Measurements from ENCODE around the gene UBL4B.

Gene UBL4B

DNA sequence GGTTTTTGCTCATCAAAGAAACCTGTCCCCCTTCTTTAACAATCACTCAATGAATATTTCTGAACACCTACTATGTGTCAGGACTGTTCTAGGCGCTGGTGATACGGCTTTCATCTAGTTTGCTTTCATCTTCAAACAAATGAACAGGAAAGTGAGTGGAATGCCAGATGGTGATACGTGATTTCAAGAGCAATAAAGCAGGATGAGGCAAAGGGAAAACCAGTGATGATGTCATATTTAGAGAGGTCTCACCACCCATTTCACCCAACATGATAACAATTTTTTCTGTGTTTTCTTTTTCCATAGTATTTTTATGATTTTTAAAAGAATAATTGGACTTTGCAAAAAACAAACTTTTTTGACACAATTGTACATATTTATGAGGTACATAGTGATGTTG is 26.7 kb downstream of the UBL4B start:
- ChIA-PET CTCF (interaction anchor here (1.0 kb wide), 1 partner anchor 33 kb away, joined by 5 read pairs; no protein-coding TSS in a partner anchor), POLR2A (no interaction called here)
- DNase-seq (ENCODE audit: extremely low spot score): no peak
- TF ChIP-seq, protein P1, sequence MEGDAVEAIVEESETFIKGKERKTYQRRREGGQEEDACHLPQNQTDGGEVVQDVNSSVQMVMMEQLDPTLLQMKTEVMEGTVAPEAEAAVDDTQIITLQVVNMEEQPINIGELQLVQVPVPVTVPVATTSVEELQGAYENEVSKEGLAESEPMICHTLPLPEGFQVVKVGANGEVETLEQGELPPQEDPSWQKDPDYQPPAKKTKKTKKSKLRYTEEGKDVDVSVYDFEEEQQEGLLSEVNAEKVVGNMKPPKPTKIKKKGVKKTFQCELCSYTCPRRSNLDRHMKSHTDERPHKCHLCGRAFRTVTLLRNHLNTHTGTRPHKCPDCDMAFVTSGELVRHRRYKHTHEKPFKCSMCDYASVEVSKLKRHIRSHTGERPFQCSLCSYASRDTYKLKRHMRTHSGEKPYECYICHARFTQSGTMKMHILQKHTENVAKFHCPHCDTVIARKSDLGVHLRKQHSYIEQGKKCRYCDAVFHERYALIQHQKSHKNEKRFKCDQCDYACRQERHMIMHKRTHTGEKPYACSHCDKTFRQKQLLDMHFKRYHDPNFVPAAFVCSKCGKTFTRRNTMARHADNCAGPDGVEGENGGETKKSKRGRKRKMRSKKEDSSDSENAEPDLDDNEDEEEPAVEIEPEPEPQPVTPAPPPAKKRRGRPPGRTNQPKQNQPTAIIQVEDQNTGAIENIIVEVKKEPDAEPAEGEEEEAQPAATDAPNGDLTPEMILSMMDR (IDR thresholded peaks at IDR 0.05; ENCODE audit: control extremely low read depth, extremely low read depth, low read depth, missing control alignments): no peak

DNA sequence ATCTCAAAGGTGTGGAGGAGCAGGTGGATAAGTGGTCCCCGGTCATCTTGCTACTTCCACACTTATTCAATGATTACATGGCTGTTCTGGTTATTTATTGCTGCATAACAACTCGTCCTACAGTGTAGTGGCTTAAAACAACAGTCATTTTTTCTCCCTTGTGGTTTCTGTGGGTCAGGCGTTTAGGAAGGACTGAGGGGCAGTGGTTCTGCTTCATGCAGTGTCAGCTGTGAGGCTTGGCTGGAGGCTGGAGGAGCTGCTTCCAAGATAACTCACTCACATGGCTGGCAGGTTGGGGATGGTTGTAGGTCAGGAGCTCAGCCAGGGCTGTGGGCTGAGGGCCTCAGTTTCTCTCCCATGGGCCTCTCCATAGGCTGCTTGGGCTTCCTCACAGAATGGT is 32.1 kb downstream of the UBL4B start:
- ChIA-PET POLR2A (no interaction called here), CTCF (interaction anchor here (1.2 to 2.3 kb wide), 4 partner anchors 20 to 351 kb away, joined by 3 to 5 read pairs (median 4); no protein-coding TSS in a partner anchor)
- TF ChIP-seq, protein P1 (IDR thresholded peaks at IDR 0.05; ENCODE audit: control extremely low read depth, extremely low read depth, low read depth, missing control alignments): no peak
- no peak for DNase-seq (ENCODE audit: extremely low spot score)

DNA sequence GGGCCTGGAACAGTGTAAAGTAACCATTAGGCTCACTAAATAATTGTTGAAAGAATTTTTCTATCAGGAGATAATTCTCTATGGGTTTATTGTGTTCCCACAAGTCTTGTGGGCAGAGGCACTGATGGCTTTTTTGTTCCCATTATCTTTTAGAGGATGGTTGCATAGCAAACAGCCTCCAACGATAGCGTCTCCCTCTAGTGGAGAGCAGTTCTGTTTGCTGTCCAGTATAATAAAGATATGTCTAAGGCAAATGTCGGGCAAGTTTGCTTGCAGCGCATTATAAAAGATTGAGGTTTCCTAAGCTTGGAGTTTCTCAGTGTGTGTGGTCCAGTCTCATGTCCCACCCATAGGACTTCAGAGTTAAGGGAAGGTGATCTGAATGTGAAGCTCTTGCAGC is 36.7 kb downstream of the UBL4B start:
- CTCF ChIA-PET: no interaction called here
- TF ChIP-seq, protein P1 (IDR thresholded peaks at IDR 0.05; ENCODE audit: control extremely low read depth, extremely low read depth, low read depth, missing control alignments): no peak
- no peak for DNase-seq (ENCODE audit: extremely low spot score)
- POLR2A ChIA-PET: no interaction called here

DNA sequence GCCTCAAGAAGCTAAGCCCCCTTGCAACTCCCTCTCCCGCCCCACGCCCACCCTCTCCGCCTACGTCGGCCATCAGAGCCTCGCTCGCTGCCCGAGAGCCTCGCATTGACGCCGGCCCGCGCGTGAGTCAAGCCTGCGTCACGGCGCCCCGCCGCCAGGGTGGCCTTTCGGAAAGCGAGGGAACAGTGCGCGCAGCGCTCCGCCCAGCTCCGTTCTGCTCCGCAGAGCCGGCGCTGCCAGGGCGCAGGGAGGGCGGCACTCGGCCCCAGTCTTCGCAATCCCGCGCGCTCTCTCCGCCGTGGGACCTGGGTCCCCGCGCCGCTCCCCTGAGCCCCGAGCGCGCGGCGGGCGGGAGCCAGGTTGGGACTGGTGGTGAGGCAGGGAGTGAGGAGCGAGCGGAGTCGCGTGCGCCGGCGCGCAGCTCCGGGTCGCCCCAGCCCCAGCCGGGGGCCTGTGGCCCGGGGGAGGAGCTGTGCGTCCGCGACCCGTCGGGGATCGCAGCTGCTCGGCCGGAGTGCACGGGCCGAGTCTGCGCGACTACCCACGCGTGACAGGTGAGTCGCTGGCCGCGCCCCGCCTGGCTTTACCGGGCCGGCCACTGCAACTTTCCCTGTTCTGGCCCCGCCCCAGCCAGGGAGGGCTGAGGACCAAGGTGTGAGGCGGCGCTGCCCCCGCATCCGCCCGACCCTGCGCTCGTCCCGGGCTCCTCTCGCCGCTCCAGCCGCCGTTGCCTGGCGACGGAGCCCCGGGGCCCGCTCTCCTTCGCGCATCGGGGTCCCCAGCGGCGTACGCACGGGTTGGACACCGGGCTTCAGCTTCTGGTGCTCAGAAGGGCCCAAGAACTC is 38.3 kb downstream of the UBL4B start, which contains the start of gene SLC6A17:
Gene SLC6A17, plus strand, starts transcription at position 165 of the 845 bp plus-strand sequence. CDS start 16,436 bp downstream, outside the sequence.
- no peak for DNase-seq (ENCODE audit: extremely low spot score)
- ChIA-PET POLR2A (no interaction called here), CTCF (interaction anchor here (1.4 kb wide), 1 partner anchor 469 kb away, joined by 3 read pairs; no protein-coding TSS in a partner anchor)
- TF ChIP-seq, protein P1 (IDR thresholded peaks at IDR 0.05; ENCODE audit: control extremely low read depth, extremely low read depth, low read depth, missing control alignments): no peak

DNA sequence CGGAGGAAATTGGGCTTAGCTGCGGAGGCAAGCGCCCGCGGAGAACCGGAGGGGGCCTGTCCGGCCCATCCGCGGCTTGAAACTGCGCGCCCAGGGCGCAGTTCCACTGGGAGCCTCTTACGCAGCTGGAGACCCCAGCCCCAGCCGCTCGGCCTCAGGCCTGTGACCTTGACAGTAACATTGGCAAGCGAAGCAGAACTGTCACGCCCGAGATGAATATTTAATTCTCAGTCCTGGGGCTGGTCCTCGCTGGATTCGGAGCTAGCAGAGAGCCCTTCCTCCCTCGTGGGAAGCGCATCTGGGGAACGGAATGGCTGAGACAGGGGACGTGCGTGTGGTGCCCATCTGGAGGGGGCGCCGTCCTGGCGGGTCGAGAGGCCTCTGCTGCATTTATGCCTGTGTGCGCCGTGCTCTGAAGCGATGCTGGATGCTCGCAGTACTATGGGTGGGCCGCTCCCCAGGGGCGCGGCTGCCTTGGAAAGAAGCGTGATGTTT is 39.0 kb downstream of the UBL4B start:
- CTCF ChIA-PET: interaction anchor here (1.4 kb wide), 1 partner anchor 468 kb away, joined by 3 read pairs; no protein-coding TSS in a partner anchor
- TF ChIP-seq, protein P1 (IDR thresholded peaks at IDR 0.05; ENCODE audit: control extremely low read depth, extremely low read depth, low read depth, missing control alignments): no peak
- no peak for DNase-seq (ENCODE audit: extremely low spot score)
- POLR2A ChIA-PET: no interaction called here

DNA sequence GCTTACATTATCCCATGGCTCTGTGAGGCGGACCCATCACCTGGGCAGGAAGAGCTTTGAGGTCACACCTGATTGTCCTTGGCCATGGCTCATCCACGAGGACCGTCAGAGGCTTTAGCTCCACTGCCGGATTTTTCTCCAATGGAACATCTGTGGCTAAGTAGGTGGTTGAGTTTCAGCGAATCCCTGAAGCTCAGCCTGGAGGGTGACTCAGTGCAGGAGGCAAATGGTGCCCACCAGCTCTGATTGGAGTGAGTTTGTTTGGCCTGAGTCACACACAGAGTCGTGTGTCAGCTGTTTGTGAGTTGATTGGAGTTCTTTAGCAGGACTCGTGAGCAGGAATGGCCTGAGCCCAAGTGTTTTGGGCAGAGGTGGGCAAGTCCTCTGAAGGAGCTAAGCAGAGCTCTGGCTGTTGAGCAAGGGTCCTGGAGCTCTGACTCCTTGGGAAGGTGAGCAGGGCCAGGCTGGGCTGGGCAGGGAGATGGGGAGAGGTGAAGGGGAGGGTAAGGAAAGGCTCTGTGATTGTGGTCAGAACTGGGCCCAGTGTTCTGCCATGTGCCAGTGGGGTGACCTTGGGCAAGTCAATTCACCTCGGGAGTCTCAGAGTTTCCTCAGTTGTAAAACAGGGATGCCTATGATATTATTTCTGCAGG is 40.0 kb downstream of the UBL4B start:
- TF ChIP-seq, protein P1 (IDR thresholded peaks at IDR 0.05; ENCODE audit: control extremely low read depth, extremely low read depth, low read depth, missing control alignments): no peak
- ChIA-PET CTCF (interaction anchor here (0.9 to 1.4 kb wide), 3 partner anchors 64 to 467 kb away, joined by 3 read pairs; no protein-coding TSS in a partner anchor), POLR2A (no interaction called here)
- DNase-seq (ENCODE audit: extremely low spot score): no peak

Data from GM10248 (cell line).